C4-2B (cell line): ENCODE results near the gene GALNTL6.

Experiments used
- CTCF ChIP-seq: fragments of 450-650 bp; conservative IDR thresholded peaks from 2 replicates; pipeline ENCODE4 v1.5.1; 2017; ENCODE audit warnings: mild to moderate bottlenecking
- ZFX ChIP-seq: fragments of 450-650 bp; IDR thresholded peaks from 2 replicates; pipeline ENCODE4 v1.6.1; 2017

GRCh38 chr4:172134521-172134920 is 321.3 kb downstream of the GALNTL6 start:
- TF ChIP-seq CTCF: no peak
- no peak for TF ChIP-seq ZFX
